Activated naive CD4-positive, alpha-beta T cell treated with Interleukin-2 at 50 U/mL for 16 hours (primary cell): ENCODE data around the gene ANTXR1.
"Not testable (repeated sequence)": the region's sequence is repeated elsewhere in the genome, so short reads cannot be mapped to it uniquely, and the experiment has no call there.

ENCODE experiments used
- DNase-seq: peaks from one replicate; pipeline ENCODE4 v3.0.0-alpha.2; 2020

Gene ANTXR1

DNA sequence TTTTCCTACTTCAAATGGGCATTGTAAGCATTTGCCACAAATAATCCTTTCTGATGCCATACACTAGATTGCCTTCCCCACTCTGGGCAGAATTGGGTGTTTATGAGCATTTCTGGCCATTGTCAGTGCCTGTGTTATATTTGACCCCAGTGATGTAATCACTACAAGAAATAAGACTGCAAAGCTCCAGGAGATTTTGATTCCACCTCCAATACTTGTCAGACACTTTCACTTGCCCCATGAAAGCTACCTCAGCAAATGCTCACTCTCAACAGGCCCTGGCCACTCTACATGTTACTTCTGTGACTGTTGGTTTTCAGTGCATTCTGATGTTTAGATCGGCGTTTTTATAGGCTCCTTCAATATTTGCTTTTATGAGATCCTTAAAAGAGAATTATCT, 239.0 kb downstream of the ANTXR1 start:
- DNase-seq = no peak

DNA sequence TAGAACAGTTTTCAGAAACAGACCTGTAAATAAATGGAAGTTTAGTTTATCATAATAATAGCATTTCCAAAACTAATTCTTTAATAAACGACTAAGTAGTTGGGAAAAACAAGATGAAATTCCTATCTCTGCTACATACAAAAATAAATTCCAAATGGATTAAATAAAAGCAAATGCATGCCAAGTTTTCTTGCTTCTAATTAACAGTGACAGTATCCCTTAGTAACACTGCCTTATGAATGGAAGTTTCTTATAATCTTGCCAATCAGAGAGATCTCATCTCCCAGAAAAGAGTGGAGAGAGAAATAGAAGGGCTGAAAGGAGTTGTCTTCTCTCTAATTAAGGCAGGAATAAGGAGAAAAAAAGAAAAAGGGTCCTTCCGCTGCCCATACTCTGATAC, 240.1 kb downstream of the ANTXR1 start:
- no peak for DNase-seq

DNA sequence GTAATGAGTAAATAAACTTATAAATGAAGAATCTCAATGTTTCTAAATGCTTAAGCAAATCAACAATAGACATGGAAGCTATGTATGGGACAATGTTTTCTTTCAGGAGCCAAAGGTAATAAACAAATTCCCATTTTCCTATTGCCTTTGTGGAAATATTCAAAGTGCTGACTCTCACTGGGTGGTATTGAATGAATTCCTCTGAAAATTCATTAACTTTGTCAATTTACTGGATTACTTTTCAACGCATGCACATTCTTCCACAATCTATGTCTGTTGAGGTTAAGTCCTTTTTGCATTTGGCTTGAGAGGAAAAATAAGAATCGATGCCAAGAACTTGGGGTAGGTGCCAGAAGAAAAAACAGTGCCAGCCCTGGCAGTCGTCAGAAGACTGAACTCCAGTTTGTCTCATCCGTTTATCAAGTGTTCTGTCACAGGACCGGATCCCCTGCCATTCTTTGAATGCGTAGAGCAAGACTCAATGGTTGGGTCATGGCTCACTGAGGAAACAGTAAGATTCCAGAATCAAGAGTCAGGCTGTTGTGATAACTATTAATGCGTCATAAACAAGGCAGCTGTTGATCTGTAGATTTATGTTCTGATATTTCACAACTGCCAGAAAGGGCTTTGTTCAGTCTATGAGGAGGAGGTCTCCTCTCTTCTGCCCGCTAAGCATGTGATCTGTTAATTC, 240.8 kb downstream of the ANTXR1 start:
- DNase-seq = no peak

DNA sequence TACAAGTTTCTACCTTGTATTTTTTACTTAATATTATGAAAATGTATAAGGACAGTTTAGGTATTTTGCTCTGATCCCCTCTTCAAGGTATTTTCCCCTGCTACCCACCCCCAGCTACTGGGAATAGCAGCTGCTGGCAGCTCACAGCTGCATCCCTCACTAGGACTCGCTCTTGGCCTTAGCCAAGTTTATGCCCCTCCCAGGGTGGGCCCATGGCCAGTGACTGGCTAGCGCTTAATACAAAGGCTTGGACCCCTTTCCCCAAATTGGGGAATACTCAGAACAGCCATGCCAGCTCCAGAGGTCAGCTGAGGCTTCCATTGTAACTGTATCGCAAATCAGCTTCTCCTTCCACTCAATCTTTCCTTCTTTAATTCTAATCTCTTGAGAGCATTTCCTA, 242.8 kb downstream of the ANTXR1 start:
- no peak for DNase-seq

DNA sequence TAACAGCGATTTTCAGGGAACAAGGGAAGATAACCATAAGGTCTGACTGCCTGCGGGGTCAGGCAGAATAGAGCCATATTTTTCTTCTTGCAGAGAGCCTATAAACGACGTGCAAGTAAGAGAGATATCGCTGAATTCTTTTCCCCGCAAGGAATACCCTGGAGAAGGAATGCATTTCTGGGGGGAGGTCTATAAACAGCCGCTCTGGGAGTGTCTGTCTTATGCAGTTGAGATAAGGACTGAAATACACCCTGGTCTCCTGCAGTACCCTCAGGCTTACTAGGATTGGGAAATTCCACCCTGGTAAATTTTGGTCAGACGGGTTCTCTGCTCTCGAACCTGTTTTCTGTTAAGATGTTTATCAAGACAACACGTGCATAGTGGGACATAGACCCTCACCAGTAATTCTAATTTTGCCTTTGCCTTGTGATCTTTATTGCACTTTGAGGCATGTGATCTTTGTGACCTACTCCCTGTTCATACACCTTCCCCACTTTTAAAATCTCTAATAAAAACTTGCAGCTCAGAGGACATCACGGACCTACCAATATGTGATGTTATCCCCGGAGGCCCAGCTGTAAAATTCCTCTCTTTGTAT, 247.1 kb downstream of the ANTXR1 start:
- DNase-seq = not testable (repeated sequence)

DNA sequence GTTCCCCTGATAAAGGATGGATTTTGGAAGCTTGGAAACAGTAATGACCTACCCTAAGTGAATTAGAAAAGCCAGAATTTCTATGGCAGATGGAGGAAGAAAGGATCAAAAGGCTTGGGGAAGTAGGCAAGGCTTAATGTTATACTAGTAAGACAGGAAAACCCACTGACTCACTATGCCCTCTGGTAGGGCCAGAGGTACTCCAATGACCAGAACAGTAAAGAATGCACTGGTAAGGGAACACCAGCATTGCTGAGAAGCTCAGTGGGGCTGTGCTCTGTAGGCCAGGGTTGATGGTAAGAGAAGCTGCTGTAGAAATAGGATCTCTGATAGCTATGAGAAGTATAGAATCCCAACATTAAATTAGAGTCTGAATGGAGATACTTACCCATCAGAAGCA, 247.7 kb downstream of the ANTXR1 start:
- no peak for DNase-seq

DNA sequence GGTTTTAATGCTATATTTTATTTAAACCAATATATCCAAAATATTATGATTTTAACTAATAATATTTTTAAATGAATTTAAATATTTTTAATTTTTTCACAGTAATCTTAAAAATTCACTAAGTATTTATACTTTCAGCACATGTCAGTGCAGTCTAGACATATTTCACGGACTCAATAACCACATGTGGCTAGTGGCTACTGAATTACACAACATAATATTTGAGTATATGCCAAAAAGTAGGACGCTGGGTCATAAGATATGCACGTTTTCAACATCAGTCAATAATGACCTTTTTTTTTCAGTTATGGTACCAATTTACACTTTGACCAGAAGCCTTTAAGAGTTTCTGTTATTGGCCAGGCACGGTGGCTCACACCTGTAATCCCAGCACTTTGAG, 256.4 kb downstream of the ANTXR1 start:
- no peak for DNase-seq

DNA sequence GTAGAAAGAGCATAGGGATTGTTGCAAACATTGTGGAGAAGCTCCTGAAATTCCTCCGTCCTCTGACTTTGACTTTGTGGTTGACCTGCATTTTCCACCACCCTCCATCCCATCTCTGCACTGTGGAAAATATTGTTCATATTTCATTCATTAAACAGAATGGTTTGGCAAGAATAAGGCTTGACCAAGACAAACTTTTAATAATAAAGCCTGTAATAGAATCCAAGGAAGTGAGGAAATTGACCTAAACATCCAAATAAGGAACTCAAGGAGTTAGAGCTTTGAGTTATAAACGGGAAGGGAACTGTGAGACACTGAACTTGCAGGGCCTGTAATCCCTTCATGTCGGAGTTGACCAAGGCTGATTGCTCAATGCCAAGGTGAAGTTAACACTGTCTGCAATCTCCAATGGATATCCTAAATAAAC, 258.9 kb downstream of the ANTXR1 start:
- DNase-seq = no peak

DNA sequence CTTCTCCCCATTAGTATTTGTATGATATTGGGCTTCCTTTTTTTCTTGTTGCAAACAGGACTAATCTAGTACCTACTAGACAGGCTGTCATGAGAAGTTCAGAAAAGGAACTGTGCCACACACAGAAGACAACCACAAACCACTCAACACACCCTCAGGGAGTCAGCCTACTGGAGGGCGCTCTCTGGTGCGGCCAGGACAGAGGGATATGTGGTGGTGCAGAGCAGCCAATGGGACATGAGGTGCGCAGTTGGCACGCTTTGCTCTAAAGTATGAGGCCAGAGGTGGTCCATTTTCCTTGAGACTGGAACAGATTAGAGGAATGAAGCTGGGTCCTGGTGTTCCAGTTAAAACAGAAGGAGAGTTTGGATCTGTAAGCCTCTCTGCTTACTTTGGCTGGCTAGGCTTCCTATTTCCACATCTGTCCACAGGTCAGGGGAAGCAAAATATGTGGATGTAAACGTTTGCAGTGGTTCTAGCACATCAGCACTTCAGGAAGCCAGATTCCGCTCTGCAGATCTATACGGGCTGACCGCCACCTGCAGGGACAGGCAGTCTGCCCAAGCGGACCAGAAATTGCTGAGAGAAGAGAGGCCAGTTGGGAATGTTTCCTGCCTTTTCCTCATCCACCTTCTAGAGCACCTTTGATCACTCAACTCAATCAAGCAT, 260.0 kb downstream of the ANTXR1 start:
- no peak for DNase-seq

DNA sequence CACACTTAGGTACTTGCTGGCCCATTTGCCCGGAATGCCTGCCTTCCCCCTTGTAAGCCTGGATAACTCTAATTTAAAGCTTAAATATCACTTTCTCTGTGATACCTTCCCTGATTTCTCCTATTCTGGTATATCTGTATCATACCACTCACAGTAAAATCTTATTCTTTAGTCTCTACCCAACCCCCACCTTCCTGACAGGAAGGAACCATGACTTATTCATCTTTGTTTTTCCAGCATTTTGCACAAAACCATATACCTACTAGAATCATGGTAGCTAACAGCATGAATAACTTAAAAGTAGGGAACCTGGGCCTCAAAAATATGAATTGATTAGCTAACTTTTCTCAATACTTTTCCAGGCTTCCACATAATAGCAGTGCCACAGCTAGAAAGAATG, 262.5 kb downstream of the ANTXR1 start:
- no peak for DNase-seq

DNA sequence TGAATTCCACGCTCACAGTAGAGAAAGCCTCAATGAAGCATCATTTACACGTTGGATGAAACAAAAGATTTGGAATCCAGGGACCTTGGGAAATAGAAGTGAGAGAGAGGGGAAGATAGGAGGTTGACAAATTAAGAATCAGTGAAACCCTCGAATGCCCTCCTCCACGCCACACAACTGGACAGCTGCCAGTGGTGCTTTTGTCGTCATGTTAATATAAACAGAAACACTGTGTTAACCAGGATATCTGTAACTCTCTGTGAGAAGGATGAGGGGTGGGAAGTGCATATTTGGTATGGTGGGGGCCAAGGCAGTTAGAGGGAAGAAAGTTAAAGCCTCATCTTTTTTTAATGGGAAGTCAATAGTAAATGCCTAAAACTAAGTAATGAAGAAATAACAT, 265.4 kb downstream of the ANTXR1 start:
- DNase-seq = no peak

DNA sequence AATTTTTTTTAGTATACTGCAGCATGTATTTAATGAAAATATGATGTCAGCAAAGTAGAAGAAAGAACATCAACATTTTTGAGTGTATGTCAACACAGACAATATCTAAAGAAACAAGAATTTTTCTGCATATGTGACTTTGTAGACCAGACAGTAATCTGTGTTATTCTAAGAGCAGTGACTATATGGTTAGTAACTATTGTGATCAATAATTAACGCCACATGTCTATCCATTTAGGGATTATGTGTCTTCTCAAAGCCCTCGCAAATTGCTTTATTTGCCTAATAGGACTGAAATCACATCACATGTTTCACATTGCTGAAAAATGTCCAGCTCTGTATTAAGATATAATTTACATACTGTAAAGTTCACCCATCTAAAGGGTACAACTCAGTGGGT, 266.2 kb downstream of the ANTXR1 start:
- no peak for DNase-seq

DNA sequence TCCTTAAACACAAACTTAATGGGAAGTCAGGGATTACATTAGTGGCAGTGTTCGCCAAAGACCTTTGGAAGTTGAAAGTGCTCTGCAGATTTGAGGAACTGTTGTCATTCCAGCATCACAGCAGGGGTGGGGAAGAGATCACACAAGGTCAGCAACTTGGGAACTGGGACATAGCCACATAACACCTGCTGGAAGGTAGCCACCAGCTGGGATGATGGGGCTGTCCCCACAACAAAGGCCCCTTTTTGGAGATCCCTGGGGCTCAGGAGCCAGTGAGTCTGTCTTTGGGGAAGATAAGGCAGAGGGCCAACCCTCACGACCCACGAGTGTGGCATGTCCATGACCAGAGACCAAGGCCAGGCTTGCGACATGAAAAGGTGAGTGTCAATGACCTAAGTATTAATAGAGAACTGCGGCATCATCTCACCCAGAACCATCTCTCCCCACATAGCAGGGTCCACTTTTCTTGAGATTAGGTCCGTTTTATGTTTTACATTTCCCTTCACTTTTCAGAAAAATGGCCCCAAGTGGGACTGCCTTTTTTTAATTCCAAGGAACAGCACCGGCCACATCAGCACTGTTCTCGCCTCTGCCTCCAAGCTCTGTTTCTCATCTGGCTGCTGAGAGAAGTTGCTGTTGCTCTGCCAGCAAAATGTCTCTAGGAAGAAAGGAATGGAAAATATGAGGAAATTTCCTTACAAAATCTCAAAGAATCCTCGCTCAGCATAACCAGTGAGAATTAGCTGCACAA, 267.1 kb downstream of the ANTXR1 start:
- DNase-seq = no peak

DNA sequence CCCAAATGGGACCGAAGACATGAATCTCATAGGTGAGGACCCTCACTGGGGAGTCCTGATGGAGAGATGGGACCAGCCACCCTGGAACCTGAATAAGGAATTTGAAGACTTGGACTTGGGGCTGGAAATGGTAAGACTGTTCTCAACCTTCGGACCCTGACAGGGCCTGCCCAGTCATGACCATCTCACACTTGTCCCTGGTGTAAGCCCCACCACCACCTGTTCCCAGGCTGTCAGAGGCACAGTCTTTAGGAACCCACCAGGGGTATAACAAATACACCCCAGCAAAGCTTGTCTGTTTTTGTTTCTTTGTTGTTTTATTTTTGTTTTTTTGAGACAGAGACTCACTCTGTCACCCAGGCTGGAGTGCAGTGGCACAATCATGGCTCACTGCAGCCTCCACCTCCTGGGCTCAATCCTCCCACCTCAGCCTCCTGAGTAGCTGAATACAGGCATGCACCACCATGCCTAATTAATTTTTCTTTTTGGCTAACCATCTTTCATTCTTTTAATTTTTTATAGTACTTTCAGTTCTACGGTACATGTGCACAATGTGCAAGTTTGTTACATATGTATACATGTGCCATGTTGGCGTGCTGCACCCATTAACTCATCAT, 267.9 kb downstream of the ANTXR1 start:
- no peak for DNase-seq

DNA sequence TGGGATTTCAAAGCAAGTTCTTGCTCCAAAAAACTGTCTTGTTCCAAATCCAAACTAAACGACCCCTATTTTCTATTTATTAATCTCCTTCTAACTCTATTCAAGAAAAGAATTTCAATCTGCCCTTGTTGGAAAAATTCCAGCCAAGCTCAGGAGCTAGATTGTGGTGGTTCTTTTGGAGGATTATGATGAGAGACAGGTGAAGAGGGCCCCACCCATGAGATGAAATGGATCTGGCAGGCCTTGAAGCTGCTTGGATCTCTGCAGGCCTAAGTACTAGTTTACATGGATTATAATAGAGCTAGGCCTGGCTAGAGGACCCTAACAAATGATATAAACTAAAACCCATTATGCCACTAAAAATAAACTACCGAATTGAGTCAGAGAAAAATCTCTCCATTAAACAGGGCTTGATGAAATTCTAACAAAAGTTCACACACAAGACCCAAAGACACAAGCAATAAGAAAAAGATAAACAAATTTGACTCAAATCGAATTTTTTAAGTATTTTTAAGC, 272.5 kb downstream of the ANTXR1 start:
- no peak for DNase-seq

DNA sequence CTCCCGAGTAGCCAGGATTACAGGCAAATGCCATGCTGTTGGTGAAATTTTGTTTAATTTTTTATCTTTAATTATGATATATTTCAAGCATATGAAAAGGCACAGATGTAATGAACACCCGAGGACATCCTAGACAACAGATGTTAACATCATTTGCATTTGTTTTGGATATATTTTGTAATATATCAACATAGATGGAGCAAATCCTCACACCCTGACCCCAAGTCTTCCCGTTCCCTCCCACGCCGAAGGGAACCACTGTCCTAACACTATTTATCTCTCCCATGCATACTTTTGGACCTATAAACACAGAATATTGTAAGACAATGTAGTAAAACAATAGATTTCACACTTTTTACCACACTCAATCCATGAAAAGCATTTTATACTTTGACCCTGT, 274.6 kb downstream of the ANTXR1 start:
- no peak for DNase-seq

DNA sequence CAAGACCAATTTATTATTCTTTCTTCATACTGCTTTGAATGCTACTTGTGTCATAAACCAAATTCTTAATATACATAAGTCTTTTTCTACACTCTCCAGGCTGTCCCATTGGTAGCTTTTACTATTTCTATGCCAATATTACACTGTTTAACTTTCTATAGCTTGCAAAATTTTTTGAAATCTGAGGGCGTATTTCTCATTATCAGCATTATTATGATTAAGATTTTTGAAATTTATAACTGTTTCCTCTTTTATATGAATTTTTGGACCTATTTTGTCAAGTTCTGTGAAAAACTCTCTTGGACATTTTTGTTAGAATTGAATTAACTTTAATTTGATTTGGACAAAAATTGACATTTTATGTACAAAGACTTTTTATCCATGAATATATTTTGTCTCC, 275.4 kb downstream of the ANTXR1 start:
- no peak for DNase-seq

DNA sequence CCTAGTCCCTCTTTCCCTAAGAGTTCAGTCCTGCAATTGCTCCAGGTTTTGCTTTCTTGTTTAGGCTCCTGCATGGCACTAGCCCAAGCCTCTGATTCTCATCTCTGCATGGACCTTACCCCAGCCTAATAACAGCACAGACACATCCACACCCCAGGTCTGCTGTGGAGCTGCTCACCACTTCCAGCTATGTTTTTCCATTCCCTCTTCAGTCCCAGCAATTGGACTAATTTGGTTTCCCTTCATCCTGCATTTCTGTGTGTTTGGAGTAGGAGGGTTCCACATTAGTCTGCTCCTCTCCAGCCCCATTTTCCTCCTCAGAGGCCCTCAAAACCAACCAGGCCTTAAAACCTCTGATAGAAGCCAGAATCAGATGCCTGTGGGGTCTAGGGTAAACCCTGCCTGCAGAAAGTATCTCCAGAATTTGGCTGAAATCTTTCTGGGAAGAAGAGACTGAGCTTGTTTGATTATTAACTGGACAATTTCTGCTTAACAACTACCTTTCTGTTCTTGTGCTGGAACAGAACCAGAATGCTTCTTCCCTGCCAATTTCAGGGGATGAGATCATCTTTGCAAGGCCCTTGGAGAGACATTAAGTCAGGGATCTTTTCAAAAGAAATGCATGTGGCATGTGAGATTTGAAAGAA, 278.1 kb downstream of the ANTXR1 start:
- DNase-seq = no peak

DNA sequence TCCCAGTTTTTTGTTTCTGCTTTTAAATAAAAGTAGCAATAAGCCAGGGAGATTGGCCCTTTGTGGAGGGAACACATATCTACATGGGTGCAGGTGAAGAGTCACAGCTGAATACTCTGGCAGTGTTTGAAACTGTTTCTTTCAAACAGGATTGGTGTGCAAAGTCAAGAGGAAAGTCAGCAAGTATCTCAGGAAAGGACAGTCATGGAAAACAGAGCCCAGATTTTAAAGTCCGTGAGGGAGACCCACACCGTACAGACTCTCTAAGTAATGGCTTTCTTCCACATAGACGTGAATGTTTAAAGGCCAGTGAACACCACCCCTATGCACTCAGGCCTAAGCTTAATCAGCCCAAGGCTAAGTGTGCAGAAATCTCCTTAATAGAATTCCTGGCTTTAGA, 278.7 kb downstream of the ANTXR1 start:
- DNase-seq = no peak

DNA sequence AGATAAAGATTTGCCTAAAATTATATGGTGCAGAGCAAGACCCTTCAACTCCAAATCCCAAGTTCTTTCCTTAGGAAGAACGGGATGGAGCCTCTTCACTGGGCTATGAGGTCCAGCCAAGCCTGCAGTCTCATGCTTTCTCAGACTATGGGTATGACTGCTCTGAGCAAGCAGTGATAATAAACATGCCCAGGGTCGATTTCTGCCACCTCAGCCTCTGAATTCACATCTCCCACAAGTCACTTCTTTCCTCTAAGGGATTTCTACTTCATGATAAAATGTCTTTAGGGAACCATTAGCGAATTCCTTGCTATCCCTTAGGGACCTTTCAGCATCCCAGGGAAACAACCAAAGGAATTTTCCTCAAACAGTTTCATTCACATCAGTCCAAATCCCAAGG, 279.3 kb downstream of the ANTXR1 start:
- DNase-seq = no peak

DNA sequence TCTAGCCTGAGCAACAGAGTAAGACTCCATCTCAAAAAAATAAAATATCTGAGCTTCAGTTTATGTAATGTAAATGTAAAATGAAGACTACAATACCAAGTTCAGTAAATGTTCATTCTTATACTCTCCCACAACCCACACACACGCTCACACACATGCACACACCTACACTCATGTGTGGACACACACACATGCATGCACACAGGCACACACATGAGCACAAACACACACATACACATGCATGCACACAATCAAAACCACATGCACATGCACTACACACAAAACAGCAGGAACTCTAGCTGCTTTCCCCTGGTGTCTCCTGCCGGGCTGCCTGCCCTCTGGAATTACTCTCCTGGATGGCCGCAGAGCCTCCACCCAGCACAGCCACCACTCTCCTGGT, 283.4 kb downstream of the ANTXR1 start:
- DNase-seq = no peak

DNA sequence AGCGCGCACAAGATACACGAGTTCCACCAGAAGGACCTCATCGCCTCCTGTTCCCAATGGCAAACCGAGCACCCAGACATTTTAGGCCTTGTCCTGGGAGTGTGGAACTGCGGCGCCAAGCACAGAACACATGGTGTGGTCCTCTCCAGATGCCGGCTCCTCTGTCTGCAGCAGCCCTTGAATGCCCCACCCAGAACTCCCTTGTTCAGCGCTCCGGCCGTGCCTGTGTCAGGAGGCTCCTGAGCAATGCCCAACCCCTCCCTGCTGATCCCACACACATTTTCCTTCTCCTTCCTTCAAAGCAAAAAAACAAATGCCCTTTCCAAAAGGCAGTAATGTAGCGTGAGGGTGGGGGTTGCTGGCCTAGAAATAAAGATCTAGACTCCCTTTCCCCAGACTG, 284.2 kb downstream of the ANTXR1 start:
- no peak for DNase-seq

DNA sequence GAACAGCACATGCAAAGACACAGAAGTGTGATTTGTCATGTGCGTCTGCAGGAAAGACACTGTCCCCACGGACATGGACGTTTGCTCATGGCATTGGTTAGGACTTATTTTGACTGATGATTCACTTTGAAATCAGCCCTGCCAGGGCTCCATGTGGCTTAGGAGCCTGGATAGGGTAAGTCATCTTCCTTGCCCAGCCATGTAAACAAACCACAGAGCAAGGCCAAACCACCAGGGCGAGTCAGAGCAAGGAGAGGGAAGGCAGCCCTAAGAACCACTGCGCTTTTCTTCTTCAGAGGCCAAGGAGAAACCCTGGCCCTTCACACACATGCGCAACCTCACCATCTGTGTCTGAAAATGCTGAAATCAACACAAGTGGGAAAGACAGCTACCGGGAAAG, 285.3 kb downstream of the ANTXR1 start:
- no peak for DNase-seq
